A549 (cell line): ENCODE data around the gene EDIL3. TPM values are rescaled to one million over a fixed set of nuclear protein-coding genes. Genes with fewer than 3 reads are reported as not detected.
A peak's percentile ranks its signal among the peaks of the same experiment; 100 is the strongest.

ENCODE experiments used
- ATAC-seq, 2 experiments: fragments of 200-7000 bp in 1 of 2; fragments of >200 bp in 1 of 2; cut with Nextera tagmentation in 1 of 2; cut with Tn5 transposase in 1 of 2; 3 replicates each; pipeline versions ENCODE4 v1.8.0 to v1.9.1; 2018 to 2020; ENCODE audit warnings: mild to moderate bottlenecking in 1 of 2, moderate library complexity in 1 of 2
- CTCF ChIA-PET: fragments of 300-600 bp; sonication (Branson Sonifier 250); formaldehyde crosslinking; extraction: SDS; loops from one replicate; lab custom pipeline; 2021; ENCODE audit warnings: antibody characterized with exemption, inconsistent platforms; lab: Yijun Ruan, JAX
- POLR2A ChIA-PET: fragments of 350-600 bp; formaldehyde crosslinking; extraction: SDS; loops from one replicate; lab custom pipeline; 2021; ENCODE audit warnings: antibody characterized with exemption, inconsistent platforms; lab: Yijun Ruan, JAX
- DNase-seq, 2 experiments: peaks; one replicate each; pipeline versions ENCODE4 v3.0.0 to v3.0.0-alpha.2; 2011 to 2016; ENCODE audit warnings: low read depth in 1 of 2, low spot score in 1 of 2
- FAIRE-seq: peaks from 2 replicates; lab custom pipeline; 2011; peaks lifted over from hg19 to GRCh38; lab: Jason Lieb, UNC
- H3K27ac ChIP-seq, 2 experiments: fragments of >200 bp; sonication (Bioruptor Twin); formaldehyde crosslinking; 3 replicates each; pipeline ENCODE4 v1.5.1; 2016 to 2017
- H3K4me1 ChIP-seq: fragments of >200 bp; sonication (Bioruptor Twin); formaldehyde crosslinking; 3 replicates; pipeline ENCODE4 v1.6.1; 2016
- H3K4me2 ChIP-seq: fragments of >200 bp; sonication (Bioruptor Twin); formaldehyde crosslinking; 3 replicates; pipeline ENCODE4 v1.6.1; 2016
- H3K4me3 ChIP-seq: fragments of >200 bp; sonication (Bioruptor Twin); formaldehyde crosslinking; 3 replicates; pipeline ENCODE4 v1.5.1; 2016
- H3K9me3 ChIP-seq: fragments of >200 bp; sonication (Bioruptor Twin); formaldehyde crosslinking; 3 replicates; pipeline ENCODE4 v1.6.1; 2016
- CEBPB ChIP-seq, 2 experiments: fragments of >200 bp in 1 of 2; sonication (Bioruptor Twin) in 1 of 2; formaldehyde crosslinking in 1 of 2; IDR thresholded peaks; 2 replicates each; pipeline ENCODE4 v1.6.1; 2012 to 2016
- CHD2 ChIP-seq: fragments of 150-350 bp; IDR thresholded peaks from 2 replicates; pipeline ENCODE4 v1.6.1; 2014; ENCODE audit warnings: low read length; ENCODE audit not compliant: partially characterized antibody
- FOSL2 ChIP-seq, 2 experiments: fragments of 450-650 bp in 1 of 2; fragments of >200 bp in 1 of 2; sonication (Bioruptor Twin) in 1 of 2; formaldehyde crosslinking; IDR thresholded peaks; 2 replicates each; pipeline versions ENCODE4 v1.5.0 to v1.6.1; 2016 to 2020; ENCODE audit warnings: mild to moderate bottlenecking in 1 of 2, moderate library complexity in 1 of 2
- GATA3 ChIP-seq: IDR thresholded peaks from 2 replicates; pipeline ENCODE4 v1.6.1; 2012; ENCODE audit warnings: borderline replicate concordance
- HEYL ChIP-seq: fragments of 250-450 bp; sonication (Bioruptor Pico); IDR thresholded peaks from 2 replicates; pipeline ENCODE4 v1.8.0; 2021; ENCODE audit warnings: mild to moderate bottlenecking, moderate library complexity
- JUNB ChIP-seq: fragments of >200 bp; sonication (Bioruptor Twin); formaldehyde crosslinking; IDR thresholded peaks from 2 replicates; pipeline ENCODE4 v1.6.1; 2016
- MAFK ChIP-seq: fragments of 450-650 bp; IDR thresholded peaks from 2 replicates; pipeline ENCODE4 v1.6.1; 2014; ENCODE audit not compliant: partially characterized antibody
- NR3C1 ChIP-seq: fragments of >200 bp; sonication (Bioruptor Twin); formaldehyde crosslinking; IDR thresholded peaks from 3 replicates; pipeline ENCODE4 v1.6.1; 2017
- PHF8 ChIP-seq: fragments of 200-600 bp; sonication (generic); IDR thresholded peaks from 2 replicates; pipeline ENCODE4 v1.6.1; 2016; ENCODE audit warnings: low read depth, mild to moderate bottlenecking, antibody characterized with exemption, moderate library complexity, borderline replicate concordance
- POLR2A ChIP-seq: IDR thresholded peaks from 2 replicates; pipeline ENCODE4 v1.6.1; 2012; ENCODE audit warnings: mild to moderate bottlenecking, low read length
- POLR2AphosphoS2 ChIP-seq: conservative IDR thresholded peaks from 2 replicates; pipeline ENCODE4 v1.6.1; 2012; ENCODE audit warnings: low read length, improper control_type of control experiment, inconsistent platforms
- RAD21 ChIP-seq, 2 experiments: fragments of >200 bp in 1 of 2; sonication (Bioruptor Twin) in 1 of 2; formaldehyde crosslinking in 1 of 2; IDR thresholded peaks in 1 of 2; conservative IDR thresholded peaks in 1 of 2; 2 replicates in 1 of 2; 3 replicates in 1 of 2; pipeline ENCODE4 v1.6.1; 2012 to 2018; ENCODE audit warnings: inconsistent platforms in 1 of 2
- SREBF2 ChIP-seq: fragments of 450-650 bp; IDR thresholded peaks from 2 replicates; pipeline ENCODE4 v1.6.1; 2014; ENCODE audit warnings: mild to moderate bottlenecking, moderate library complexity
- TFCP2L1 ChIP-seq: fragments of 250-450 bp; sonication (Bioruptor Pico); IDR thresholded peaks from 2 replicates; pipeline ENCODE4 v1.5.0; 2021; ENCODE audit warnings: mild to moderate bottlenecking
- ZC3H11A ChIP-seq: fragments of 450-650 bp; IDR thresholded peaks from 2 replicates; pipeline ENCODE4 v1.6.1; 2014; ENCODE audit warnings: antibody characterized with exemption, mild to moderate bottlenecking
- WGBS: methylation state at CpG from one replicate; pipeline ENCODE4 v1.1.6; 2017; ENCODE audit errors: missing lambda C conversion rate; 5-methylcytosine and 5-hydroxymethylcytosine counted together
- polyA plus RNA-seq, 4 experiments: library from polyadenylated mRNA; depleted of rRNA in 3 of 4; stranded (reverse); fragments of >200 nt; fragmentation: RNase III in 1 of 4; extraction: RNeasy Plus Mini Kit Qiagen cat#74134 plus additional on column Dnase treatment in 1 of 4; gene quantifications; 2 replicates in 3 of 4; 3 replicates in 1 of 4; pipeline ENCODE4 v1.2.3, GENCODE V29; 2011 to 2017
- TF ChIP-seq, protein P1 (sequence below): IDR thresholded peaks from 2 replicates; pipeline ENCODE4 v1.6.1; 2012
- TF ChIP-seq, protein P2 (sequence below): fragments of 450-650 bp; IDR thresholded peaks from 2 replicates; pipeline ENCODE4 v1.6.1; 2014; ENCODE audit warnings: antibody characterized with exemption
- TF ChIP-seq, protein P3 (sequence below): fragments of >200 bp; sonication (Bioruptor Twin); formaldehyde crosslinking; IDR thresholded peaks from 3 replicates; pipeline ENCODE4 v1.5.1; 2016
- TF ChIP-seq, protein P4 (sequence below): IDR thresholded peaks from 2 replicates; pipeline ENCODE4 v1.6.1; 2012
- TF ChIP-seq, protein P5 (sequence below): fragments of 250-450 bp; sonication (Bioruptor Pico); IDR thresholded peaks from 2 replicates; pipeline ENCODE4 v1.5.0; 2021; ENCODE audit warnings: mild to moderate bottlenecking, moderate library complexity, borderline replicate concordance
- TF ChIP-seq, protein P6 (sequence below): fragments of 150-350 bp; IDR thresholded peaks from 2 replicates; pipeline ENCODE4 v1.6.1; 2014; ENCODE audit warnings: low read depth, mild to moderate bottlenecking, low read length

The EDIL3 gene
- polyA plus RNA-seq, 2 of the 4 experiments (the other 2 are of a cell fraction): 0.12 to 0.14 TPM

DNA sequence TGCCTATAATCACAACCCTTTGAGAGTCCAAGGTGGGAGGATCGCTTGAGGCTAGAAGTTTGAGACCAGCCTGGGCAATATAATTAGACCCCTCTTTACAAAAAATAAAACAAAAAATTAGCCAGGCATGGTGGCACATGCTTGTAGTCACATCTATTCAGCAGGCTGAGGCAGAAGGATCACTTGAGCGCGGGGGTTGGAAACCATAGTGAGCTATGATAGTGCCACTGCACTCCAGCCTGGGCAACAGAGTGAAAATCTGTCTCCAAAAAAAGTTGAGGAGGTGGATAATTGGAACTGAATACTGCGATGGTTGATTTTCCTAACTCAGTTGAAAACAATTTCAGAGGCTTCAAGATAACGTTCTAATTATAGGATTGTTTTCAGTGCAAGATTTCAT lies 52.6 kb downstream of the EDIL3 start:
- DNase-seq (no peak), FAIRE-seq (no peak), ATAC-seq (no peak)
- Histone ChIP-seq H3K4me2 (no peak overlapping the region), H3K4me1 (no peaks in the 10 kb centered on the region), H3K27ac (no peak overlapping the region), H3K4me3 (no peak overlapping the region), H3K9me3 (no peaks in the 10 kb centered on the region)
- TF ChIP-seq RAD21 (conservative IDR thresholded peaks at IDR 0.05 in 1 of 2, IDR thresholded peaks at IDR 0.05 in 1 of 2): no peak
- no peak for TF ChIP-seq CEBPB (IDR thresholded peaks at IDR 0.05)
- TF ChIP-seq, protein P1, sequence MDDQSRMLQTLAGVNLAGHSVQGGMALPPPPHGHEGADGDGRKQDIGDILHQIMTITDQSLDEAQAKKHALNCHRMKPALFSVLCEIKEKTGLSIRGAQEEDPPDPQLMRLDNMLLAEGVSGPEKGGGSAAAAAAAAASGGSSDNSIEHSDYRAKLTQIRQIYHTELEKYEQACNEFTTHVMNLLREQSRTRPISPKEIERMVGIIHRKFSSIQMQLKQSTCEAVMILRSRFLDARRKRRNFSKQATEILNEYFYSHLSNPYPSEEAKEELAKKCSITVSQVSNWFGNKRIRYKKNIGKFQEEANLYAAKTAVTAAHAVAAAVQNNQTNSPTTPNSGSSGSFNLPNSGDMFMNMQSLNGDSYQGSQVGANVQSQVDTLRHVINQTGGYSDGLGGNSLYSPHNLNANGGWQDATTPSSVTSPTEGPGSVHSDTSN: no peak
- TF ChIP-seq, protein P2, sequence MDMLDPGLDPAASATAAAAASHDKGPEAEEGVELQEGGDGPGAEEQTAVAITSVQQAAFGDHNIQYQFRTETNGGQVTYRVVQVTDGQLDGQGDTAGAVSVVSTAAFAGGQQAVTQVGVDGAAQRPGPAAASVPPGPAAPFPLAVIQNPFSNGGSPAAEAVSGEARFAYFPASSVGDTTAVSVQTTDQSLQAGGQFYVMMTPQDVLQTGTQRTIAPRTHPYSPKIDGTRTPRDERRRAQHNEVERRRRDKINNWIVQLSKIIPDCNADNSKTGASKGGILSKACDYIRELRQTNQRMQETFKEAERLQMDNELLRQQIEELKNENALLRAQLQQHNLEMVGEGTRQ: no peak
- TF ChIP-seq HEYL (CRISPR knock-in tag): no peak
- TF ChIP-seq JUNB: no peak
- no peak for TF ChIP-seq NR3C1
- TF ChIP-seq, protein P3, sequence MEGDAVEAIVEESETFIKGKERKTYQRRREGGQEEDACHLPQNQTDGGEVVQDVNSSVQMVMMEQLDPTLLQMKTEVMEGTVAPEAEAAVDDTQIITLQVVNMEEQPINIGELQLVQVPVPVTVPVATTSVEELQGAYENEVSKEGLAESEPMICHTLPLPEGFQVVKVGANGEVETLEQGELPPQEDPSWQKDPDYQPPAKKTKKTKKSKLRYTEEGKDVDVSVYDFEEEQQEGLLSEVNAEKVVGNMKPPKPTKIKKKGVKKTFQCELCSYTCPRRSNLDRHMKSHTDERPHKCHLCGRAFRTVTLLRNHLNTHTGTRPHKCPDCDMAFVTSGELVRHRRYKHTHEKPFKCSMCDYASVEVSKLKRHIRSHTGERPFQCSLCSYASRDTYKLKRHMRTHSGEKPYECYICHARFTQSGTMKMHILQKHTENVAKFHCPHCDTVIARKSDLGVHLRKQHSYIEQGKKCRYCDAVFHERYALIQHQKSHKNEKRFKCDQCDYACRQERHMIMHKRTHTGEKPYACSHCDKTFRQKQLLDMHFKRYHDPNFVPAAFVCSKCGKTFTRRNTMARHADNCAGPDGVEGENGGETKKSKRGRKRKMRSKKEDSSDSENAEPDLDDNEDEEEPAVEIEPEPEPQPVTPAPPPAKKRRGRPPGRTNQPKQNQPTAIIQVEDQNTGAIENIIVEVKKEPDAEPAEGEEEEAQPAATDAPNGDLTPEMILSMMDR: no peak
- no peak for TF ChIP-seq TFCP2L1 (CRISPR knock-in tag)
- TF ChIP-seq, protein P4, sequence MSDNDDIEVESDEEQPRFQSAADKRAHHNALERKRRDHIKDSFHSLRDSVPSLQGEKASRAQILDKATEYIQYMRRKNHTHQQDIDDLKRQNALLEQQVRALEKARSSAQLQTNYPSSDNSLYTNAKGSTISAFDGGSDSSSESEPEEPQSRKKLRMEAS: no peak
- TF ChIP-seq PHF8: no peak
- no peak for TF ChIP-seq GATA3
- TF ChIP-seq POLR2AphosphoS2: no peak
- TF ChIP-seq POLR2A: no peak
- TF ChIP-seq CHD2: no peak
- no peak for TF ChIP-seq SREBF2
- TF ChIP-seq ZC3H11A: no peak
- TF ChIP-seq MAFK: no peak
- TF ChIP-seq, protein P5, sequence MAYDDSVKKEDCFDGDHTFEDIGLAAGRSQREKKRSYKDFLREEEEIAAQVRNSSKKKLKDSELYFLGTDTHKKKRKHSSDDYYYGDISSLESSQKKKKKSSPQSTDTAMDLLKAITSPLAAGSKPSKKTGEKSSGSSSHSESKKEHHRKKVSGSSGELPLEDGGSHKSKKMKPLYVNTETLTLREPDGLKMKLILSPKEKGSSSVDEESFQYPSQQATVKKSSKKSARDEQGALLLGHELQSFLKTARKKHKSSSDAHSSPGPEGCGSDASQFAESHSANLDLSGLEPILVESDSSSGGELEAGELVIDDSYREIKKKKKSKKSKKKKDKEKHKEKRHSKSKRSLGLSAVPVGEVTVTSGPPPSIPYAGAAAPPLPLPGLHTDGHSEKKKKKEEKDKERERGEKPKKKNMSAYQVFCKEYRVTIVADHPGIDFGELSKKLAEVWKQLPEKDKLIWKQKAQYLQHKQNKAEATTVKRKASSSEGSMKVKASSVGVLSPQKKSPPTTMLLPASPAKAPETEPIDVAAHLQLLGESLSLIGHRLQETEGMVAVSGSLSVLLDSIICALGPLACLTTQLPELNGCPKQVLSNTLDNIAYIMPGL (CRISPR knock-in tag): no peak
- 51% methylated on average over 5 of the region's 5 CpGs for WGBS
- CTCF ChIA-PET: no interaction called here
- POLR2A ChIA-PET: no interaction called here

DNA sequence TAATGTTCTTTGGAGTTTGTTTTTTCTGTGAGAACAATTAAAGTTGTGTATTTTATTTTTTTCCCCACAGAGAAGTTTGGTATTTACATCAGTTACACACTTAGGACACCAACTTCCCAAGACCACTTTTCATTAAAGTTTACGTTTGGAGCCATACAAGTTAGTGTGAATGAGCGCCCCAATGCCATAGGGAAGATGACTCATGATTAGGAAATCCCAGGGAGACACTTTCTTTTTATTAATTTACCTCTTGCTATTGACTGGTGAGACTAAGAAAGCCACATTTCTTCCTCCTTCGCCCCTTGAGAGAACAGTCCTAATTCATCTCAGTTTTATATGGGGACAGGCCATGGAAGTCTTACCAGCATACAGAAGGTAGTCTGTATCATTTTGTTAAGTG lies 57.1 kb downstream of the EDIL3 start:
- no peak for ATAC-seq

More for the DNA sequence above, 57.1 kb downstream of the EDIL3 start:
- WGBS: 23% methylated on average over 3 of the region's 3 CpGs
- H3K9me3 ChIP-seq: peaks cover 2% of the 10 kb centered on the region; the same call in 1 of the 3 replicates
- no peak overlapping the region for H3K27ac ChIP-seq
- ChIA-PET CTCF (no interaction called here), POLR2A (interaction anchor here (0.6 kb wide), 1 partner anchor 982 kb away, joined by 3 read pairs; no protein-coding TSS in a partner anchor)
- no peak overlapping the region for H3K4me2 ChIP-seq
- H3K4me1 ChIP-seq: no peaks in the 10 kb centered on the region
- no peak for DNase-seq
- no peak for FAIRE-seq
- H3K4me3 ChIP-seq: no peak overlapping the region
- no peak for TF ChIP-seq FOSL2 (IDR thresholded peaks at IDR 0.05)
- TF ChIP-seq FOSL2 (CRISPR knock-in tag; IDR thresholded peaks at IDR 0.05): peak; percentile 19; the same call in 1 of the 2 replicates
- TF ChIP-seq, protein P6, sequence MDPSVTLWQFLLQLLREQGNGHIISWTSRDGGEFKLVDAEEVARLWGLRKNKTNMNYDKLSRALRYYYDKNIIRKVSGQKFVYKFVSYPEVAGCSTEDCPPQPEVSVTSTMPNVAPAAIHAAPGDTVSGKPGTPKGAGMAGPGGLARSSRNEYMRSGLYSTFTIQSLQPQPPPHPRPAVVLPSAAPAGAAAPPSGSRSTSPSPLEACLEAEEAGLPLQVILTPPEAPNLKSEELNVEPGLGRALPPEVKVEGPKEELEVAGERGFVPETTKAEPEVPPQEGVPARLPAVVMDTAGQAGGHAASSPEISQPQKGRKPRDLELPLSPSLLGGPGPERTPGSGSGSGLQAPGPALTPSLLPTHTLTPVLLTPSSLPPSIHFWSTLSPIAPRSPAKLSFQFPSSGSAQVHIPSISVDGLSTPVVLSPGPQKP: no peak
